Ovary (tissue), 9 donors: ENCODE data around the gene SSBP2. TPM values are rescaled to one million over a fixed set of nuclear protein-coding genes. Genes with fewer than 3 reads are reported as not detected.

Experiments
- DNase-seq, 5 donors: peaks; one replicate each; pipeline ENCODE4 v3.0.0-alpha.2; 2019 to 2020
- H3K27ac ChIP-seq, 2 donors: fragments of 200-600 bp; one replicate each; pipeline versions ENCODE4 v1.5.1 to v1.8.0; 2019 to 2022
- H3K27me3 ChIP-seq: fragments of 200-600 bp; one replicate; pipeline ENCODE4 v1.8.0; 2022
- H3K36me3 ChIP-seq: fragments of 200-600 bp; sonication (generic); one replicate; pipeline ENCODE4 v1.5.1; 2019
- H3K4me1 ChIP-seq: one replicate; pipeline ENCODE4 v1.8.1; 2013; ENCODE audit warnings: mild to moderate bottlenecking, moderate library complexity; ENCODE audit not compliant: insufficient read depth
- H3K4me3 ChIP-seq: fragments of 200-600 bp; sonication (generic); one replicate; pipeline ENCODE4 v1.5.1; 2017
- H3K9me3 ChIP-seq, 2 donors: fragments of 200-600 bp in 1 of 2; sonication (generic) in 1 of 2; one replicate each; pipeline versions ENCODE4 v1.5.1 to v1.8.1; 2013 to 2019; ENCODE audit warnings: mild to moderate bottlenecking in 1 of 2, moderate library complexity in 1 of 2
- EP300 ChIP-seq: sonication (generic); formaldehyde crosslinking; IDR thresholded peaks from one replicate; pipeline ENCODE4 v1.6.1; 2017; ENCODE audit warnings: antibody characterized with exemption
- POLR2A ChIP-seq: fragments of 450-650 bp; IDR thresholded peaks from one replicate; pipeline ENCODE4 v1.6.1; 2017; ENCODE audit warnings: antibody characterized with exemption, mild to moderate bottlenecking, moderate library complexity
- WGBS, 3 donors: extraction: QIAGEN DNeasy Blood & Tissue Kit in 1 of 3; methylation state at CpG; one replicate each; pipeline versions ENCODE4 v1.1.5 to v1.1.7; 2013 to 2017; 5-methylcytosine and 5-hydroxymethylcytosine counted together
- intact Hi-C, 4 donors: fragments of 100-400 bp; cut with DNase I; formaldehyde crosslinking; loops; one replicate each; pipeline versions ENCODE4 v1.11.0 to v1.15.1; 2022 to 2023
- polyA plus RNA-seq, 2 donors: library from polyadenylated mRNA; stranded (reverse); fragments of 200-250 nt in 1 of 2; fragments of 350-450 nt in 1 of 2; fragmentation: Illumina TruSeq in 1 of 2; extraction: RNeasy Lipid Tissue Mini Kit (QIAGEN cat#74804) in 1 of 2; gene quantifications; one replicate each; pipeline ENCODE4 v1.2.3, GENCODE V29; 2013 to 2014
- total RNA-seq, 7 donors: library from RNA; depleted of rRNA in 2 of 7; stranded (reverse); fragments of >200 nt in 2 of 7; fragmentation: NEBNext Ultra II Directional in 3 of 7; extraction: Animal tissue kit (Norgen Biotek cat#: 25700) in 3 of 7; gene quantifications; one replicate each; pipeline versions ENCODE4 v1.1.0 to v1.2.4, GENCODE V29; 2016 to 2023
- TF ChIP-seq, protein P1 (sequence below), 3 donors: fragments of 450-650 bp in 2 of 3; fragments of 200-600 bp in 1 of 3; IDR thresholded peaks; one replicate each; pipeline versions ENCODE4 v1.5.1 to v1.8.0; 2016 to 2022; ENCODE audit warnings: antibody characterized with exemption in 3 of 3, mild to moderate bottlenecking in 1 of 3
- donor health status: DM: no; HTN: no; CAD: no; lungs with moderate emphysema.
- donor health status: DM: no; HTN: no; CAD: no.
- donor health status: Bipolar disorder and iron deficiency.
- donor health status: DM: yes; HTN: yes; CAD: no.
- donor health status: DM: no; HTN: no; CAD: no.
- donor health status: DM: yes; HTN: yes; CAD: no.

The SSBP2 gene
- total and polyA plus RNA-seq, 9 donors, result 40.5 to 126 (median 78.2) TPM

DNA sequence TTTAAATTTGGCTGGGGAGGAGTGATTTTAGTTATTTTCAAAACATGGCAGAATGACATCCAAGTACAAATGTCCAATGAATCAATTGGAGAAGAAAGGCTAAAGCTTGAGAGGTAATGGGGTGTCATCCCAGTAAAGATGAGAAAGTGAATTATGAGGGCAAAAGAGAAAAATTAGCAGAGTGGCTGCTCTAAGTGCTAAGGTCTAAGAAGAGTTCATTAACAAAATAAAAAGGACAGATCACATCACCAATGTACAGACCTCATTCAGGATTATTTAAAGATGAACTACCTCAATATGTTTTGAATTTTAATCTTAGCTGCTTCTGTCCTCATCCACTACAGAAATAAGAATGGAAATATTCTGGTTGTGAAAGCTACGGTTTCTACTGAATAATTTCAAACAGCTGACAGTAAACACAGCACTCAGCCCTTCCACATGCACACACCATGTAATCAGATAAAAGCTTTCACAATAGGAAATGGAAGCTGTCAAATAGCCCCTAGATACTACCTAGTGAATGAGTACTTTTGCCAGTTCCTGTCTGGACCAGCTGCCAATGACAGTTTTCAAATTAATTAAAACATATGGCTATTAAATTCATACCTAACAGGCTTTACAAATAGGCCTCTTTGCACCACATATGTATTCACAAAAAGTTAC is 171.5 kb downstream of the SSBP2 start:
- no peak for DNase-seq
- H3K4me1 ChIP-seq, result no peaks in the 10 kb centered on the region
- no peaks in the 10 kb centered on the region for H3K9me3 ChIP-seq
- intact Hi-C loops, result no loop called here
- no peaks in the 10 kb centered on the region for H3K27me3 ChIP-seq
- no peaks in the 10 kb centered on the region for H3K36me3 ChIP-seq
- no peak overlapping the region for H3K27ac ChIP-seq
- WGBS, 3 donors, result 31 to 51% (median 36%) methylated on average over 1 of the region's 1 CpG
- H3K4me3 ChIP-seq, result no peak overlapping the region
- TF ChIP-seq, protein P1, sequence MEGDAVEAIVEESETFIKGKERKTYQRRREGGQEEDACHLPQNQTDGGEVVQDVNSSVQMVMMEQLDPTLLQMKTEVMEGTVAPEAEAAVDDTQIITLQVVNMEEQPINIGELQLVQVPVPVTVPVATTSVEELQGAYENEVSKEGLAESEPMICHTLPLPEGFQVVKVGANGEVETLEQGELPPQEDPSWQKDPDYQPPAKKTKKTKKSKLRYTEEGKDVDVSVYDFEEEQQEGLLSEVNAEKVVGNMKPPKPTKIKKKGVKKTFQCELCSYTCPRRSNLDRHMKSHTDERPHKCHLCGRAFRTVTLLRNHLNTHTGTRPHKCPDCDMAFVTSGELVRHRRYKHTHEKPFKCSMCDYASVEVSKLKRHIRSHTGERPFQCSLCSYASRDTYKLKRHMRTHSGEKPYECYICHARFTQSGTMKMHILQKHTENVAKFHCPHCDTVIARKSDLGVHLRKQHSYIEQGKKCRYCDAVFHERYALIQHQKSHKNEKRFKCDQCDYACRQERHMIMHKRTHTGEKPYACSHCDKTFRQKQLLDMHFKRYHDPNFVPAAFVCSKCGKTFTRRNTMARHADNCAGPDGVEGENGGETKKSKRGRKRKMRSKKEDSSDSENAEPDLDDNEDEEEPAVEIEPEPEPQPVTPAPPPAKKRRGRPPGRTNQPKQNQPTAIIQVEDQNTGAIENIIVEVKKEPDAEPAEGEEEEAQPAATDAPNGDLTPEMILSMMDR (IDR thresholded peaks at IDR 0.05), result no peak
- TF ChIP-seq POLR2A, result no peak
- TF ChIP-seq EP300, result no peak

DNA sequence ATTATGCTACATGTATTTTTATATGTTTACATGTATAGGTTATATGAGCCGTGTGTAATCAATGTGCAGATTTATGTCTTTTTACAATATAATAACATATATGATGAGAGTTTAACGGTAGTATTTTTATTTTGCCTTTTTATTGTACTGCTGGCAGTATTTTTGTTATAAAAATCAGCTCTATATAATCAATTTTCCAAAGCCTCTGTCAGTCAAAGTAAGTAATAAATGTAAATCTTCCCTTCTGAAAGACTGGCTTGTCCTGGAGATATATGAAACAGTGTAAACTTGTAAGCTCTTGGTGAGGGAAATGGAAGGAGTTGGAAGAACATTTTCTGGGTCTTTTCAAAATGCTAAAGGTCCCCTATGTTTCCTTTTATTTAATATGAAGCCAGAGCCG is 173.8 kb downstream of the SSBP2 start:
- DNase-seq, result no peak
- 89 to 94% (median 92%) methylated on average over 3 of the region's 3 CpGs for WGBS, 3 donors

DNA sequence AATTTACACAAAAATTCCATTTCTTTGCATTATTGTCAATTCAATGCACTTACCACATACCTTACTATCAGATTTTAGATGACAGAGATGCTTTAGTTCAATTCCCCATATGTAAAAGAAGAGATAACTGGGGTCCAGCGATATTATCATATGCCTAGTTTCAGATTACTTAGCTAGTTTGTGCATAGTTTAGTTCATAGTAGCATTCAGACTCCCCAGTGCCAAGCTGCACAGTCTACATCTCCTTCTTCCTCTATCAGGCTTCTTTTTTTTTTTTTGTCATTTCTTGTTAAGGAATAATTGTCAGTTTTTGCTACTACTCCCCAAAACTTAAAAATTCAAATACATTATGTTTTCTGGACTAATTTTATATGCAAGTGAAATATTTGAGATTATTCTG is 175.0 kb downstream of the SSBP2 start:
- no peaks in the 10 kb centered on the region for H3K27me3 ChIP-seq
- H3K27ac ChIP-seq, result no peak overlapping the region
- TF ChIP-seq, protein P1 (IDR thresholded peaks at IDR 0.05), result no peak
- no peak for TF ChIP-seq POLR2A
- no peak for TF ChIP-seq EP300
- H3K9me3 ChIP-seq, result no peaks in the 10 kb centered on the region
- 95 to 97% (median 96%) methylated on average over 1 of the region's 1 CpG for WGBS, 3 donors
- intact Hi-C loops, result no loop called here
- no peak overlapping the region for H3K4me3 ChIP-seq
- DNase-seq, result no peak
- no peaks in the 10 kb centered on the region for H3K4me1 ChIP-seq
- H3K36me3 ChIP-seq, result no peaks in the 10 kb centered on the region

More for the DNA sequence above, 173.8 kb downstream of the SSBP2 start:
- TF ChIP-seq POLR2A (no peak), EP300 (no peak)
- TF ChIP-seq, protein P1 (IDR thresholded peaks at IDR 0.05), result no peak
- Histone ChIP-seq H3K27ac (no peak overlapping the region), H3K9me3 (no peaks in the 10 kb centered on the region), H3K36me3 (no peaks in the 10 kb centered on the region), H3K4me1 (no peaks in the 10 kb centered on the region), H3K27me3 (no peaks in the 10 kb centered on the region), H3K4me3 (no peak overlapping the region)
- intact Hi-C loops, result no loop called here

DNA sequence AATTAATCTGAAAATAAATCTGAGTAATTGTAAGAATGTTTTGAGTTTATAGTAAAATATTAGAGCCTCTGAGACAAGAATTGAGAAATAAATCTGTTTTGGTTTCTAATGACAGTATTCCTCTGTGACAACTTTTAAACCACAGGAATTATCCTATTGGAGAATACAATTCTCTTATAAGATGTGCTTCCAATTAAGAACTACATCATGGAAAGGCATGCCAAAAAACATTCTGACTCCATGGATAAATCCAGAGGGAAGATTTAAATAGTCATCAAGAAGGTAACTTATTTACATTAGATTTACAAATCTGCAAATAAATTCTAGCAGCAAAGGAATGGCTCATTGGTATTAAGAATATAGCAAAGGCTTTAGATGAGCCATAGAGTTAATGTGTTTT is 178.7 kb downstream of the SSBP2 start:
- no peaks in the 10 kb centered on the region for H3K27me3 ChIP-seq
- H3K4me1 ChIP-seq, result no peaks in the 10 kb centered on the region
- H3K27ac ChIP-seq, result no peak overlapping the region
- no peaks in the 10 kb centered on the region for H3K36me3 ChIP-seq
- H3K4me3 ChIP-seq, result no peak overlapping the region
- TF ChIP-seq POLR2A (no peak), EP300 (no peak)
- DNase-seq, result no peak
- no peaks in the 10 kb centered on the region for H3K9me3 ChIP-seq
- intact Hi-C loops, result no loop called here

DNA sequence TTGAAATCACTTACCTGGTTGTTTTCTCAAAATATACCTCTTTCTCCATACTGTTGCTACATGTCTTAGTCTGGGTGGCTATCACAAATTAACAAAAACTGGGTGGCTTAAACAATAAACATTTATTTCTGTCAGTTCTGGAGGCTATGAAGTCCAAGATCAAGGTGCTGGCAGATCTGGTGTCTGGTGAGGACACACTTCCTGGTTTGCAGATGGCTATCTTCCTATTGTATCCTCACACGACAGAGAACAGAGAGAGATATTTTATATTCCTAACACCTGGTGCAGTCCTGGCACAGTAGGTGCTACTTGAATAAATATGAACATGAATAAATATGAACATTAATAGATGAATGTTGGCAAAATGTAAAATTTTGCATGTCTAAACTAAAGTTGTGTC is 192.7 kb downstream of the SSBP2 start:
- Histone ChIP-seq H3K9me3 (no peaks in the 10 kb centered on the region), H3K27ac (no peak overlapping the region), H3K4me1 (peaks cover 1% of the 10 kb centered on the region), H3K4me3 (no peak overlapping the region), H3K36me3 (no peaks in the 10 kb centered on the region), H3K27me3 (no peaks in the 10 kb centered on the region)
- intact Hi-C loops, result no loop called here
- 62 to 83% (median 63%) methylated on average over 1 of the region's 1 CpG for WGBS, 3 donors
- no peak for DNase-seq
- no peak for TF ChIP-seq POLR2A
- no peak for TF ChIP-seq EP300
- TF ChIP-seq, protein P1 (IDR thresholded peaks at IDR 0.05), result no peak
